Activated CD4-positive, alpha-beta T cell treated with anti-CD3 and anti-CD28 coated beads for 4 hours (primary cell): Measurements from ENCODE around the gene C1QTNF4.
"Not testable (repeated sequence)": the region's sequence is repeated elsewhere in the genome, so short reads cannot be mapped to it uniquely, and the experiment has no call there.

Experiments
- DNase-seq, 2 donors: peaks; one replicate each; pipeline ENCODE4 v3.0.0-alpha.2; 2020

C1QTNF4 gene

DNA sequence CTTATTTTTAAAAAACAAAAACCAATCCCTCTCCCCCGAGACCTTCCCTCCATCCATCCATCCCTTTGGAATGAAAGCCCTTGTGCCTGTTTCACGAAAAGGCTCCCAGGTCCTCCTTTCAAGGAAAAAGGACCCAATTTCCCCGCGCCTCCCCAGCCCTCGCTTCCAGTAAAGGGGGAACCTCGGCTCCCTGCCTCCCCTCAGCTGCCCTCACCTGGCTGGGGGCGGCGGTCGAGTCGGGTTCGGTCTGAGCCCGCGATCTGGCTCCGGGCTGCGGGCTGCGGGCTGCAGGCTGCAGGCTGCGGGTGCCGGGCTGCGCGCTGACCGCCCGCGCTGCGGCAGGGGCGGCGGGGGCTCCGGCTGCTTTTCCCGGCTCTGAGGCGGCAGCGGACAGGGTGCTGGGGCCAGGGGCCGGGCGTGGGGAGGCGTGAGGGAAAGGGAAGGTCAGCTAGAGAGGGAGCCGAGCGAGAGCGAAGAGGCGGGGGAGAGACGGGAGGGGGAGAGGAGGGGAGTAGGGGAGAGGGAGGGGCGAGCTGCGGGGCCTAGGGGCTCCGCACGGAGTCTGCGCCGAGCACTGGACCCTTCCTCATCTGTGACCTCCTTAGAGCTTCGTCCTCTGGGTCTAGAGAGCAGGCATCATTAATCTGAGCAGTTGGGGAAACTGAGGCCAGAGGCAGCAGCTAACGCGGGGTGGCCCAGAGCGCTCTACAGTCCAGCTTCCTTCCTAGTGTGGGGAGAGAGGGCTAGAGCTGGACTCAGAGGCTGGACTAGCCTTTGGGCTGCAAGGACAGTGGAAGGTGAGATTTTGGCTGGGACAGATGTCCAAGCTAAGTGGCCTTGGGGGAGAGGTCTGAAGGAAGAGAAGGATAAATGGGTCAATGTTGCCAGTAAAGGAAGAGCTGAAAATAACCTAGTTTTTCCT lies at the start of gene C1QTNF4:
Gene C1QTNF4, minus strand, starts transcription at position 478 of the 922 bp plus-strand sequence. CDS start 3,601 bp downstream, outside the sequence.
- DNase-seq, result no peak

- DNase-seq, result peak; percentile 94 to 96
These were observed 48.1 kb upstream of the C1QTNF4 start, which contains the start of gene MTCH2 for GRCh38 chr11:47642099-47642855. Gene MTCH2 (minus strand): TSS chr11:47642559. CDS start chr11:47642465, 94 bp downstream.

DNA sequence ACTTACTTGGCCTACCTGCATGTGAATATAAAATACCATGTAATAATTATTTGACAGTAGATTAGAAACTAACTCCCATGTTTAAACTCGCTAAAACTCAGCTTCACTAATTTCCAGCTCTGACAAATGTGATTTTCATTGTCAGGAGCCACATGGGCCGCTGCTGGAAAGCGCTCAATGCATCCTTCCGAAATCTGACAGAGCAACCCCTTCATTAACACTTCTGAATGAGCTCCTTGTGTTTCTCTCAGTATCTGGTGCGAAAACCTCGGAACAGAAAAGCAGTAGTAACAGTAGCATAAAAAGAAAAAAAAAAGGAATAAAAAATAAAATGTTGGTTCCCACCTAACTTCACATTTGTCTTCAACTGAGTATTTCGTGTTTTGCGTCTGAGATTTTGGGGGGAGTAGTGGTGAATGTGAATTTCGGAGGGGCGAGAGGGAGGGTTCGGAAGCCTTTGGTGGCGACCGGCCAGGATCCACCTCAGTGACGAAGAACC lies 47.4 kb upstream of the C1QTNF4 start:
- no peak for DNase-seq

DNA sequence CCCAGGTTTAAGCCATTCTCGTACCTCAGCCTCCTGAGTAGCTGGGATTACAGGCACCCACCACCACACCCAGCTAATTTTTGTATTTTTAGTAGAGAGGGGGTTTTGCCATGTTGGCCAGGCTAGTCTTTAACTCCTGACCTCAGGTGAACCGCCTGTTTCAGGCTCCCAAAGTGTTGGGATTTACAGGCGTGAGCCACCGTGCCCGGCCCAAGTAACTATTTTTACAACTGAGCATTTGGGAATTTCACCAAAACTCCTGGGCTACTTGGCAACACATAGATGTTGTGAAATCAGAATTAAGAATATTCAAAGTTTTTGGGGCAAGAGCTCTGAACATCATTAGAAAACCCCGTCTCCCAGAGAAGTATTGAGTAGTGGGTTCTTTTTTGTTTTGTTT lies 46.3 kb upstream of the C1QTNF4 start:
- DNase-seq, result not testable (repeated sequence)

DNA sequence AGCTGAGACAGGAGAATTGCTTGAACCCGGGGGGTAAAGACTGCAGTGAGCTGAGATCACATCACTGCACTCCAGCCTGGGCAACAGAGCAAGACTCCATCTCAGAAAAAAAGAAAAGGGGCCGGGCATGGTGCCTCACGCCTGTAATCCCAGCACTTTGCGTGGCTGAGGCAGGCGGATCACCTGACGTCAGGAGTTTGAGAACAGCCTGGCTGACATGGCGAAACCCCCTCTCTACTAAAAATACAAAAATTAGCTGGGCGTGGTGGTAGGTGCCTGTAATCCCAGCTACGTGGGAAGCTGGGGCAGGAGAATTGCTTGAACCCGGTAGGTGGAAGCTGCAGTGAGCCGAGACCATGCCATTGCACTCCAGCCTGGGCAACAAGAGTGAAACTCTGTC lies 42.1 kb upstream of the C1QTNF4 start:
- DNase-seq, result not testable (repeated sequence)

DNA sequence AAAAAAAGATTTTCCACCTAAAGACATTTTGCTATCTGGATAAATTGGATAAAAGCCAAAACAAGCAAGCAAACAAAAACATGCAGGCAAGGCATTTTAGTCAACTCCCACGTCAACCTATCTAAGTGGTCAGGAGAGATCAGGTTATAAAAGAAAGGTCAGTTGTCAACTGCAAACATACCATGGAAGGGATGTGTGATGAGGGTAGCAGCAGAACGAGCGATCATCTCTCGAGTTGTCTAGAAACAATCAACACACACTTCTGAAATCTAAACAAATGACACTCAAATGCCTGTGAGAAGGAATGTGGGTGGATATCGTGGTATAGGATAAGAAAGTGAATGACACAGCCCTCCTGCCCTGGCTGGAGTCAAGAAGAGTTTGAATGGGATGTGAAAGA lies 37.3 kb upstream of the C1QTNF4 start:
- DNase-seq, result no peak

- no peak for DNase-seq
These were observed 33.8 kb upstream of the C1QTNF4 start for GRCh38 chr11:47628026-47628425.

DNA sequence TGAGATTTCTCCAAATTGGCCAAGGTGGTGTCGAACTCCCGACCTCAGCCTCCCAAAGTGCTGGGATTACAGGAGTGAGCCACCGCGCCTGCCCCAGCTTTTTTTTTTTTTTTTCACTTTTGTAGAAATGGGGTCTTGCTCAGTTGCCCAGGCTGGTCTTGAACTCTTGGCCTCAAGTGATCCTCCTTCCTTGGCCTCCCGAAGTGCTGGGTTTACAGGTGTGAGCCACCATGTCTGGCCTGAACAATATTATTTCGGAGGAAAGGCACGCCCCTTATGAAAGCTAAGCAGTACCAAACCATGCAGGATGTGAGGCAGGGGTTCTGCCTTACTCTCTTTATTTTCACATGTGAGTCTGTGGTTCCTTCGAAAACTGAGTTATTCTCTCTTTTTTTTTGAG lies 32.0 kb upstream of the C1QTNF4 start:
- DNase-seq, result no peak

DNA sequence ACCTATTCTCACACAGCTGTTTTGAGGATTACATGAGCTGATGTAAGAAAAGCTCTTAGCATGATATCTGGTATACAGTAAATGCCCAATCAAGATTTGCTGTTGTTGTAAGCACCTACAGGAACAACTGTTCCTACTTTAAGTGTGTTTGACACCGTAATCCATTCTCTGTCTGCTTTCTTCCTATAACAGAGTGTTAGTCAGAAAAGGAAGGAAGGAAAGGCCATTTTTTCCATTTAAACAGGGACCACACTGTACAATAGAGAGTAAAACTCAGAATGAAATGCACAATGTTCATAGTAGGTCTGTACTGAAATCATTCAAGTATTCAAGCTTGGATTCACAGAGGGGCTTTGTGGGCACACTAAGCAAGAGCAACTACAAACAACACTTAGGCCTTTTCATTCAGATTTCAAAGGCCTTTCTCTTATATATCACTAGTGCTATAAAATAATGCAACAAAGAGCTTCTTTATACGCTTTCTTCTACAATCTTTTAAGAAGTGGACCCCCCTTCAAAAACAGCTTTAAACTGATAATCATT lies 26.7 kb upstream of the C1QTNF4 start:
- DNase-seq, result no peak

DNA sequence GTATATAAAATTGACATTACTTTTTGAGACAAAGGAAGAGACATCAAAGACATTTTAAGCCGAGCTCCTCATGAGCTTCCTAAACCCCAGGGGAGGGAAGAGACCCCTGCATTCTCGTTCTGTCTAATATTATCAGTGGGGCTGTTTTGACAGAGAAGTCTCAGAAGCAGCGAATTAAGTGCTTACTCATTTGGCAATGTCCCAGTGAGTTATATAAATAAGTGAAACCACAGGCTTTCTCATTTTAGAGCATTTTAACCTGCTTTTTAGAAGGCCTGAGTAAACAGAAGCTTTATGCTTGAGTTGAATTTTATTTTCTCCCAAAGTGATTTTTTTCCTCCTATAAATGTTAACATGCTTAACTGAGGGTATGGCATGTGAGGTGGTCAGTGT lies 23.2 kb upstream of the C1QTNF4 start:
- no peak for DNase-seq

GRCh38 chr11:47616726-47617416 lies 22.7 kb upstream of the C1QTNF4 start:
- DNase-seq, result no peak

DNA sequence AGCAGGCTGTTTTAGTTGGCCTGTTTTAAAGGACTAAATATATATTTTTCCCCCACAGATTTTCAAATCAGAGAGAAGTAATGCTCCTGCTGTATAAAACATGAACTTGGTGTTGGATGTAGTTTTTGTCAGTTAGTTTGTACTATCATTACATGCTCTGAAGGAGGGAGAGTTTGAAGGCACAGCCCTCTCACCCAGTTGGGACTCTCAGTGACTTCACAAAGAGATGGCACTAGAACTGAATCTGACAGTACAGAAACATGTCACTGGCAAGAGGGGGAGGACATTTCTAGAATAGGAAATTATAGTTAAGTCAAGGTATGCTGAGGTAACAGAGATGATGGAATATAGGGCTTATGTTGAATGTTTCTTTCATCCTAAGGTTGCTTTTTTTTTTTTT lies 21.0 kb upstream of the C1QTNF4 start:
- no peak for DNase-seq

DNA sequence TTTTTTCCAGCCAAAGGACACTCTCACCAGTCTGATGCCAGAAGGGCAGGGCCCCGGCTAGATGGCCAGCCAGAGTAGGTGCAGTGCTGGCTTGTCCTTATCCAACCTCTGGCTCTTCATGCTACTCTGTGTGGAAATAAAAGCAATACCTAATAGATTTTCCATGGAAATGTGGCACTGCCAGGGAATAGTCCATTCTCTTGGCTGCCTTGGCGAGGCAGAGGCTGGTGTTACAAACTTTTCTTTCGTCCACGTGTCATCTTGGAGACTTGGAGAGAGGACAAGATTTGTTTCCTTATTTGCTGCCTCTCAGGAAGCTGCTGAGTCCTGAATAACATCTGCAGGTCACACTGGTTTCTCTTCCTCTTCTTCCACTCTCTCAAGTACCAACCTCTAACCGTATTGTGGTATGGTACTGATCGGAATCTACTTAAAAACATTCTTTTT lies 17.2 kb upstream of the C1QTNF4 start:
- DNase-seq, result no peak

- no peak for DNase-seq
These were observed 15.5 kb upstream of the C1QTNF4 start for GRCh38 chr11:47609675-47610074.

- DNase-seq, result no peak
These were observed 13.2 kb upstream of the C1QTNF4 start for GRCh38 chr11:47607380-47607779.

DNA sequence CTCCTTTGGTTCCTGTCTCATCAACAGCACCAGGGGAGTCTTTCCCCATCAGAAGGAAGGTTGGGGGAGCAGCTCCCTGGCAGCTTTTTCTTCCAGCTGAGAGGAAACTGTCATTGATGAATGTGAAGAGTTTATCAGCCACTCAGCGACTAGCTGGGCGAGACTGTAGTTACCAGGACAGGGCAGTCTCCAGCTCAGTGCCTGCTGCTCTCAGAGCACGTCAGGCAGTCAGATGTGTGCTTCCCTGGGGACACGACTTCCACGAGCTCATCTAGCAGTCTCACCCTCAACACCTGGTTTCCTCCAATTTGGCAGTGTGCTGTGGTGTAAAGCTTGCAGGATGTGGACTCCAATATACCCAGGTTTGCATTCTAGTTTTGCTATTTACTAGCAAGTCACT lies 12.5 kb upstream of the C1QTNF4 start:
- no peak for DNase-seq

DNA sequence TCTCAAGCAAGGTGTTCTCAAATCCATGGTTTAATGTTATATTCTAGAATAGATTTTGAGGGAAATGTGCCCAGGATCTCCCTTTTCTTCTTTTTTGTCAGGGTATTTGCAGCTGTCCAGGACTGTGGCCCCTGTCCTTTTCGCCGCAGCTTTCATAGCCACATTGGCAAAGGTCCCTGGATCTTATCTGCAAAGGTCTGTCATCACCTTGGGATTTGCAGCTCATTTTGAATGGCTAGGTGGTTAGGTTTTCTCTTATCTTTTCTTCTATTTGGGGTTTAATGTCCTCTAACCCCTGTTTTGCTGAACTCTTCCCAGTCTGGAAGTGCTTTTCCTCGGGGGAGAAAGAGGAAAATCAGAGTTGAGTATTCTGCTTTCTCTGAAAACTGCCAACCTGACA lies 11.7 kb upstream of the C1QTNF4 start:
- no peak for DNase-seq

GRCh38 chr11:47603295-47603694 lies 9.1 kb upstream of the C1QTNF4 start:
- DNase-seq, result no peak

DNA sequence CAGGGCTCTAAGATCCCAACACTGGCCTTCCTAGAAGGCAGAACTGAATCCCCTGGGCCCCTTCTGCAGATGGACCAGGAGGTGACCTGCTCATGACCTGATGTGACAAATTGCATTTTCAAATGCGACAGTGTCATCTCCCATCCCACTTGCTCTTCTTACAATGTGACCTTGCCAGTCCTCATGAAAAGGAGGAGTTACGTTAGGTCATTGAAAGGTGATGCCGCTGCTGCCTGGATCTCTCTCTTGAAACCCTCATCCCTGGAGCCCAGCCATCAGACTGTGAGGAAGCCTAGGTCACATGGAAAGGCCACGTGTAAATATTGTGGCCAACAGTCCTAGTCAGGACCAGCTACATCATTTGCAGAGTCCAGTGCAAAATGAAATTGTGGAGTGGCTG lies 5.7 kb upstream of the C1QTNF4 start:
- DNase-seq, result no peak

DNA sequence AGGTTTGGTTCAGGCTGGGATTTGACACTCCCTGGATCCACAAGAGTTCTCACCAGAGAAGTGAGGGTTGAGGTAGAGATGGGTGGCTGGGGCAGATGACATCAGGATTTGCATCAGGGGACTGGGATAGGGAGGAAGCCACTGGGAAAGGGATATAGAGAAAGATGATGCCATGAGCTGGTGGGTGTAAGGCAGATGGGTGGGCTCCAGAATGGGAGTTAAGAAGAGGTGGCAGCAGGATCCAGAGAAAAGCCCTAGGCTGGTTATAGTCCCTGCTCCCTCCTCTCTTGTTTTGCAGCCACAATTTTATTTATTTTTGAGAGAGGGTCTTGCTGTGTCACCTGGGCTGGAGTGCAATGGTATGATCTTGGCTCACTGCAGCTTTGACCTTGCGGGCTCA lies 1.8 kb upstream of the C1QTNF4 start:
- DNase-seq, result no peak

- DNase-seq, result no peak
These were observed 818 bp upstream of the C1QTNF4 start for GRCh38 chr11:47595029-47595428.

- DNase-seq, result no peak
These were observed 698 bp downstream of the C1QTNF4 start for GRCh38 chr11:47593492-47593933.

DNA sequence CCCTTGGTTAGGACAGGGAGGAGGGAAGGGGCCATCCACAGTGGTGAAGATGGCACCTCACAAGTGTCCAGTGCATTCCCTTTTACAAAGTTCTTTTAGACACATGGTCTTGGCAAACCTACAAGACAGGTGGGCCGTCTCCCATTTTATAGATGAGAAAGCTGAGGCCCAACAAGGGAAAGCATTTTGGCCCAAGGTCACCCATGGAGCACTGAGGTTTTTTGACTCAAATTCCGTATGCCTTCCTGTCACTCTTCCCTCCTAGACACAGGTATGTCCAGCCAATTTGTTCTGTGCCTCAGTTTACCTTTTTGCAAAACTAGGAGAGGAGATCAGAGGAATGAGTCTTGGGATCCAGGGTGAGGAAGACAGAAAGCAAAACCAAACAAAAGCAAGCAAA lies 1.2 kb downstream of the C1QTNF4 start:
- DNase-seq, result no peak
